ENCODE data around the gene FBXW2. TPM values are rescaled to one million over a fixed set of nuclear protein-coding genes. Genes with fewer than 3 reads are reported as not detected.

The FBXW2 gene
- total RNA-seq, 1 donor from 2014 or later = 25.8 TPM

DNA sequence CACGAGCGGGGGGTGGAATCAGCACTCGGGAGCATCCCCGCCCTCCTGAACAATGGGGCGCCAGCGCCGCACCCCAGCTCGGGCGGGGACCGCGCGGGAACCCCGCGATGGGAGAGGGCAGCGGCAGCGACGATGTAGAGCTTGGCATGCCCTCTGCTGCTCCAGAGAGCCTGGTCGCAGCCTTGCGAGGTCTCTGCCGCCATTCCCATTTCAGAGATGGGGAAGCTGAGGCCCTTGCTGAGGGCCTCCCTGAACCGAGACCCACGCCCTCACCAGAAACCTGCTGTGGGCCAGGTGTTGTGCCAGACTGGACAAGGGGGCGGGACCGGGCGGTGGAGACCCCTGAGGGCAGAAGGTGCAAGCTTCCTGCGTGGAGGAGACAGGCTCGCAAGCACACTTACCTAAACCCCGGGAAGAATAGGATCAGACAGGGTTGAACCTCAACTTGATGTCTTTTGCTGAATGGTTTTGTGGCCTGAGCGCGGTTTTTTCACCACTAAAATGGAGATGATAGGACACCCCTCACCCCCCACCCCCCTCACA lies 78.3 kb downstream of the FBXW2 start:
- no peak for DNase-seq (ENCODE audit: low read depth in 2 of 2)

DNA sequence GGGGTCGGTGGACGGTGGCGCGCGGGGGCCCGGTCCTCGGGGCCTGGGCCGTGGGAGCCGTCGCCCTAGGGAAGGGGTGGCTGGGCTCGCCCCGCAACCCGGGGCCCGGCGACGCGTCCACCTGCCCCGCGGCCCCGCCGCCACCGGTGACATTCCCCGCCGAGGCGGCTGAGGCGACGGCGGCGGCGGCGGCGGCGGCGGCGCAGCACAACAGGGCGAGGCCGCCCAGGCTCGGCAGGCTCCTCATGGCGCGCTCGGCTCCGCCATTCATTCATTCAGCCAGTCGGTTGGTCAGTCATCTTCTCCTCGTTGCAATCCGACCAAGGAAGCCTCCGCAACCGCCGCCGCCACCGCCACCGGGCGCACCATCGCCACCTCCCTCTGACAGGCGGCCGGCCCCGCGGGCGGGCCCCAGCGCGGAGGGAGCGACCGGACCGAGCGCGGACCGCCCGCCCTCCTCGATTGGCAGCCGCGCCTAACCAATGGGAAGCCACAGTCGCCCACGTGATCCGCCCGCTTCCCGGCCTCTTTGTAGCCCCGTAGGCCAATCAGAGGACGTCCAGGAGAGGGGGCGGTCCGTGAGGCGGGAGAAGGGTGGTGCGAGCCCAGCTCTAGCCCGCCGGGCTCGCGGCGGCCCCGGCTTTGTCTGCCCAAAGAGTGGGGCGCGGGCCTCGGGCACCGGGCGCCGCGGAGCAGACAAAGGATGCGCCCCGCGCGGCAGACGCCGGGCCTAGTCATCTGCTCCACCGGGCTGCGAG lies 78.9 kb downstream of the FBXW2 start, which contains the start of gene MEGF9:
Gene MEGF9 (minus strand): TSS at position 383 of the 758 bp plus-strand sequence. CDS start 112 bp downstream, at position 271.
- DNase-seq (ENCODE audit: low read depth in 2 of 2) = peak; percentile 98 to 99

- DNase-seq (ENCODE audit: low read depth in 2 of 2) = no peak
Observed at GRCh38 chr9:120713257-120714087, 79.7 kb downstream of the FBXW2 start.

DNA sequence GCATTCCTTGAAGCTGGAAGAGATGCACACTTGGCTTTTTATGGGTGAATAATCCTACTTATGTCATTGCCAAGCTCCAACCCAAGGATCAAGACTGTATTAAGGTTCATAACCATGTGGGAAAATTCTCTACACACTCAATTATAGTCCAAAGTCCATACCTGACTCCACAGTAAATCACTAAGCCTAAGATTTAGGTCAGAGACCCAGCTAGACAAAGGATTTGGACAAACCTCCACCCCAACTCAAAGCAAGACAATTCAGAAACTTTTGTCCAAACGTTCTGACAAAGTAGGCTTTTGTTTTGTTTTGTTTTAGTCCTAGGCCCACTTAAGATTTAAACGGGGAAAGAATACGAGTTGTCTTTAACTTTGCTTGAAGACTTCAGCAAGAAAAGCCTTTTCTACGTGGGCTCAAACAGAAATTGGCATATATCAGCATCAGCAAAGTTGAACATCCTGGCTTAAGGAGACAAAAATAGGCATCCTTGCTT lies 80.6 kb downstream of the FBXW2 start:
- DNase-seq (ENCODE audit: low read depth in 2 of 2) = no peak

DNA sequence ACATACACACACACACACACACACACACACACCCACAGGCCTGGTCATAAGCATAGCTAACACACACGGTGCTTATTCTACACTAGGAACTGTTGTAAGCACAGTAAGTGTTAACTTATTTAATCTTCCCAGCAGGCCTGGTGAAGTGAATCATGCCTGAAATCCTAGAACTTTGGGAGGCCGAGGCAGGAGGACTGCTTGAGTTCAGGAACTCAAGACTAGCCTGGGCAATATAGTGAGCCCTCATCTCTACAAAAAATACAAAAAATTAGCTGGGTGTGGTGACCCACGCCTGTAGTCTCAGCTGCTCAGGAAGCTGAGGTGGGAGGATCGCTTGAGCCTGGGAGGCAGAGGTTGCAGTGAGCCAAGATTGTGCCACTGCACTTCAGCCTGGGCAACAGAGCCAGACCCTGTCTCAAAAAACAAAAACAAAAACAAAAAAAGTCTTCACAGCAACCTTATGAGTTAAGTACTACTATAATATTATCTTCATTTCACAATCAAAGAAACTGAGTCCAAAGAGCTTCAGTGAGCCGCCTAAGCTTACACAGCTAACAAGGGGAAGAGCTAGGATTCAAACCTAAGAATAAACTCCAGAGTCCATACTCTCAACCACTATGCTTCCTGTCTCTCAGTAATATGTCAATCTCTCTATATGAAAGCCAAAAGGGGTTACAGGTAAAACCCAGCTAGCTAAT lies 81.2 kb downstream of the FBXW2 start:
- DNase-seq (ENCODE audit: low read depth in 2 of 2) = peak in 1 of 2 donors; percentile 26

DNA sequence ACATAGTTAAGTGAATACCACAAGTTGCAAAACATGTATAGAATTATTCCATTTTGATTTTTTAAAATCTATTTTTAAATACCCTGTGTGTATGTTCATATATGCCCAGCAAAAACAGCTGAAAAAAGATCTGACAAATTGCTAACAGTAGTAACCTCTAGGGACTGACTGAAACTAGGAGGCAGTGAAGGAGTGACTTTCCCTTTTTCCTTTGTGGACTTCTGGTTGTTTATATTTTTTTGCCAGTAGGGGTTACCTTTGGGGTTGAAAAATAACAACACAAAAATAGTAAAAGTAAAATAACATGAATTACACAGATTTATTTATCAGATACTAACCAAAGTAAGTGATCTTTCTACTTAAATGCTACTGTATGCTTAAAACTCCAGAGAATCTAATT lies 81.9 kb downstream of the FBXW2 start:
- no peak for DNase-seq (ENCODE audit: low read depth in 2 of 2)

DNA sequence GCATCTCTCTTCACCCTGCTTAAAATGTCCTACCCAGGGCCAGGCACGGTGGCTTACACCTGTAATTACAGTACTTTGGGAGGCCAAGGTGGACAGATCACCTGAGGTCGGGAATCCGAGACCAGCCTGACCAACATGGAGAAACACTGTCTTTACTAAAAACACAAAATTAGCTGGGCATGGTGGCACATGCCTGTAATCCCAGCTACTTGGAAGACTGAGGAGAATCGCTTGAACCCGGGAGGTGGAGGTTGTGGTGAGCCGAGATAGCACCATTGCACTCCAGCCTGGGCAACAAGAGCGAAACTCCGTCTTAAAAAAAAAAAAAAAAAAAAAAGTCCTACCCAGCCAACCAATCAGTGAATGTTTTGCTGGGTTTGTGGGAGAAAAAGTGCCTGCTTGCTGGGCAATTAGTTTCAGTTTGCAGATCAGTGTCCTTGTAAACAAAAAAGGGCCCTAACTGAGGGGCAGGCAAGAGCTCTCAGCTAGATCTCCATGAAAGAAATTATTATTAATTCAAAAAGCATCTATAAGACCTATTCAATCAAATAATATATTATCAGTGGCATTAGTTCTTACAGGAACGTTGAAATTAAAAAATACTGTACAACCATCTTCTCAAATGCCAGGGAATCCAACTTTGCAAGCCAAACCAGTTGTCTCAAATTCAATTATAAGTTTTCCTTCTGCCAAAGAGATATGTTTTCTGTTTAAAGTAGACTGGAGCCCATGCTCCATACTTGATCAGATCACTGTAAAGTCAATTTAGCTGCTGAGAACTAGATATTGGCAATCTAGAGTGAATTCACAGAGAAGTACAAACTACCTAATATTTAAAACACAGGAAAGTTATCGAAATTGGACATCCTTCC lies 82.9 kb downstream of the FBXW2 start:
- peak; percentile 74 to 81 for DNase-seq (ENCODE audit: low read depth in 2 of 2)

DNA sequence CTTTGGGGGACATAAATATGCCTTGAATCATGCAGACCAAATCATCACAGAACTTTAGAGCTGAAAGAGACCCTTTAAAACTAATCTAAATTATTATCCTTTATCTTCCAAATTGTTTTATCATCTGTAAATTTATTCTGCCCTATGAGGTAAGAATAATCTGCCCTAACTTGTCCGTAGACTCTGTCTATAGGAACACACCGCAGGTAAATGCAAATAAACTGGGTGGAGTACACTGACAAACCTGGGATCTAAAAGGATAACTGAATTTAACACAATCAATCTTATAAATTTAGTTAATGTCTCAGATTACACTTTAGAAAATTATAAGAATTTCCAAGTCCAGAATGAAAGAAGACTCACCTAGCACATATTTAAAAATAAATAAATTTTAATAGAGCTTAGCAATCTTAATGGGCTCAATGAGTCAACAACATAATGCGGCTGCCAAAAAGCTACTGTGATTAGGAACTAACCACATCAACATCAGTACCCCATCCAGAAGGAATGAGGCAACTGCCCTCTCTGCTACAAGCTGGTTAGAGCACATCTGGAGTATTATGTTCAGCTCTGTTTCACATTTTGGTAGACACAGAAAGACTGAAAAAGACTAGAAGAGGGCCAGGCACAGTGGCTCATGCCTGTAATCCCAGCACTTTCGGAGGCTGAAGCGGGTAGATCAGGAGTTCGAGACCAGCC lies 84.5 kb downstream of the FBXW2 start:
- no peak for DNase-seq (ENCODE audit: low read depth in 2 of 2)

GRCh38 chr9:120707170-120707569 lies 86.0 kb downstream of the FBXW2 start:
- DNase-seq (ENCODE audit: low read depth in 2 of 2) = no peak

Other genes starting within 250 kb of the FBXW2 start
- 13.1 and 15.9 TPM in 2 replicates for gene CDK5RAP2, start 213.2 kb downstream of the FBXW2 start, total RNA-seq
- gene MEGF9, start 78.9 kb downstream of the FBXW2 start, total RNA-seq = 4.8 and 5.4 TPM in 2 replicates
- gene PSMD5, start 49.5 kb upstream of the FBXW2 start, total RNA-seq = 17.3 and 18.7 TPM in 2 replicates
- 9.3 and 22.2 TPM in 2 replicates for gene PHF19, start 83.8 kb upstream of the FBXW2 start, total RNA-seq
- gene TRAF1, start 133.4 kb upstream of the FBXW2 start, total RNA-seq = 0.60 and 1.1 TPM in 2 replicates